GM10266 (cell line): Measurements from ENCODE around the gene CADM2.
"Not testable (repeated sequence)": the region's sequence is repeated elsewhere in the genome, so short reads cannot be mapped to it uniquely, and the experiment has no call there.

Experiments
- DNase-seq: peaks from one replicate; pipeline ENCODE4 v3.0.0; 2012; ENCODE audit errors: extremely low spot score
- CTCF ChIP-seq: IDR thresholded peaks from 2 replicates; pipeline ENCODE4 v1.5.1; 2012; ENCODE audit warnings: mild to moderate bottlenecking, low read depth; ENCODE audit not compliant: control insufficient read depth, insufficient read depth; ENCODE audit errors: missing control alignments

CADM2 gene

GRCh38 chr3:85933326-85933725 is 974.5 kb downstream of the CADM2 start:
- no peak for TF ChIP-seq CTCF
- no peak for DNase-seq

DNA sequence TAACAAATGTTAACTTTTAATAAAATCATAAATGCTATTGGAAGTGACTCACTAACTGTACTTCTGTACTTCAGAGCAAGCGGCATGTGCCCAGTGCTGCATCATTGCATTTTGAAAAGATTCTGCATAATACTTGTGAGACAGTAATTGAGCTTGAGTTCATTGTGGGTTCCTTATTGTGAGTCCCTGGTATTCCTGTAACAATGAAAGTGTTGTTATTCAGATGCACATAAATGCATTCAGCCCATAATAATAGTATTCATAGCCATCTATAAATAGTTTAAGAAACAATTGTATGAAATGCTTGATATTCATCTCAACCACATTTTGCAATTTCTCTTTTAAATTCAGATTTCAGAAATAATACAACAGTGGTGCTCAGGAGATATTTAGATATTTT is 976.4 kb downstream of the CADM2 start:
- no peak for DNase-seq
- no peak for TF ChIP-seq CTCF

DNA sequence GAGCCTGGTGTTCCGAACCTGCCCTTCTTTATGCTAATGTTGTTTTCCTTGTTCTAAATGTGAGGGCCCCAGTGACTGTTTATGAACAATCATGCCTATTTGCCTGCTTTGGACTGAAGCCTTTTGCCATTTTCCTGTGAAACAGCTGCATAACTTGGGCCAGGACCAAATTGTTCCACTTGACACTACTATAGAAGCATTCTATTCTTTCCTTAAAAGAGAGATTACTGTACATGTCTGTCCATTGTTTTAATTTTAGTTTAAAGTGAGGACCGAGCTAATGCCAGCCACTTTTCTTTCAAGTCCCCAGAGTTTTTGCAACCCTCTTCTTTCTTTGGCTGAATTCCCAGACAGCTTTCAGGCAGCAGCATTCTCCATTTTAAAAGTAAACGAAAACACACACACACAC is 980.3 kb downstream of the CADM2 start:
- no peak for DNase-seq
- no peak for TF ChIP-seq CTCF

GRCh38 chr3:85950435-85950834 is 991.6 kb downstream of the CADM2 start:
- TF ChIP-seq CTCF = no peak
- no peak for DNase-seq

DNA sequence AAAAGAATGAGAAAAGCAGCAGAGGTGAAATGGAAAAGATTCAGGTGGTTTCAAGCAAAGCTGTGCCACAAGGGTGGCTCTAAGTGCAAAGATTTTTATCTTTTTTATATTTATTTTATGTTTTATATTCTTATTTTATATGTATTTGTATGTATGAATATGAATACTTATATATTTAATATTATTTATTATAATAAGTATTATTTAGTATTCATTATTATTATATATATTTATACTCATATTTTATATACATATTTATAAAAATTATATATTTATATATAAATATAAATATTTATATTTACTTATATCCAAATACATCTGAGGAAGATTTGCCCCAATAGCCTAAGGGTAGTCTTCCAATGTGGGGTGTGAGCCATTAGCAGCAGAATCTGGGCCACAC is 1002.0 kb downstream of the CADM2 start:
- DNase-seq = no peak

DNA sequence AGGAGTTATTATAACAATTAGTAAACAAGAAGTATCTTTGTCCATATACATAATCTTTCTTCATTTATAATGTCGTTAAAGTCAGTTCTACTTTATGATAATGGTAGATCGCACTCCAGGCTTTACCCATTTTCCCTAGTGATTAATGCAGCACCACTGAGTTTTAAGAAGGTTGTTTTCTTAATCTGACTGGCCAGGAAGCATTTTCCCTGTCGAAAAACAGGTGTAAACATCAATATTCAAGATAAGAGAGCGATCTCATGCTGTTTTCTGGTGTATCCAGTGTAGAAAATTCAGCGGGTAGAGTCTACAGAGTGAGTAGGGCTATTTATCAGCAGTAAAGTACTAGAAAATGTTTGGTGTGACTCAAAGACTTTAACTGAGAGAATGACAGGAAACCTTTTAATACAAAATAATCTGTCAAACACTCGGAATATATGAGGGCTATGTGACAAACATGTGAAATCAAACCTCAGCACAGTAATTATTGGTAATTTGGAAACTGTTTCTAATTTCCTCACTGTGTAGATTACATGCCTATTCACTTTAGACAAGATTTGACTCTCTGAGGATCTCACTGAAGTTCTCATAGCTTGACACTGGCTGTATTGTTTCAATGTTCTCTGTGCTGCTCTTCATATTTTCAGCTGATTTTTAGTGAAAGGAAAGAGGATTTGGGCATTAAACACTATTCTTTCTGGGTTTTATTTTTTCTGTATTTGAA is 1019.0 kb downstream of the CADM2 start:
- no peak for TF ChIP-seq CTCF
- DNase-seq = no peak

More for the DNA sequence above, 1002.0 kb downstream of the CADM2 start:
- TF ChIP-seq CTCF = no peak

DNA sequence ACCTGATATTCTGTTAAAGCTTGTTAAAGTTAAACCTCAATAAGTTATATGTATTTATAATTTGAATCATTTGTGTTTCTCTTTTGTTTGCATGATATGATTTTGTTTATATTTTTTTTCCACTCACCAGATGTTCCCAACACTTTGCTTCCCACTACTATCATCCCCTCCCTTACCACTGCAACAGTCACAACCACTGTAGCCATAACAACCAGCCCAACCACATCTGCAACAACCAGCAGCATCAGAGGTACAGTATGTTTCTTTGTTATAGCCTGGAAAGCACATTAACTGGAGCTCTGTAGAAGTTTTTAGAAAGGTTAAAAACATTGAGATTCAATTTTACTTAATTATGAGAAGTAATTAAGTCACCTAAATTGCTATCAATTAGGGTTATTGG is 1020.2 kb downstream of the CADM2 start:
- no peak for DNase-seq
- no peak for TF ChIP-seq CTCF

GRCh38 chr3:85989581-85989980 is 1030.8 kb downstream of the CADM2 start:
- not testable (repeated sequence) for DNase-seq
